Measurements from ENCODE around the gene FAM174C.

FAM174C gene

GRCh38 chr19:1295169-1296012, 20.1 kb downstream of the FAM174C start:
- H3K4me3 ChIP-seq (ENCODE audit: insufficient read depth, low read length, poor library complexity, severe bottlenecking), result no peak overlapping the region
- no peaks in the 10 kb centered on the region for H3K79me2 ChIP-seq (ENCODE audit: insufficient read depth, low read length)
- H4K20me1 ChIP-seq (ENCODE audit: low read depth, low read length), result no peaks in the 10 kb centered on the region
- no peaks in the 10 kb centered on the region for H3K9me3 ChIP-seq (ENCODE audit: insufficient read depth, low read length)
- no peak overlapping the region for H3K27ac ChIP-seq (ENCODE audit: low read depth, low read length)
- no peak overlapping the region for H2AFZ ChIP-seq (ENCODE audit: low read depth, low read length, severe bottlenecking)
- no peaks in the 10 kb centered on the region for H3K36me3 ChIP-seq (ENCODE audit: low read length)
- peaks cover 4% of the 10 kb centered on the region; the same call in 1 of the 2 replicates for H3K27me3 ChIP-seq (ENCODE audit: low read length)
- no peak overlapping the region for H3K4me2 ChIP-seq (ENCODE audit: low read depth, low read length, poor library complexity, severe bottlenecking)
- TF ChIP-seq CTCF (IDR thresholded peaks at IDR 0.05; ENCODE audit: insufficient read depth, low read length, poor library complexity, severe bottlenecking) (no peak), EZH2phosphoT487 (conservative IDR thresholded peaks at IDR 0.05; ENCODE audit: low read length) (no peak)
- no peaks in the 10 kb centered on the region for H3F3A ChIP-seq (ENCODE audit: insufficient read depth)
- no peak overlapping the region for H3K9ac ChIP-seq (ENCODE audit: low read length)
- no peaks in the 10 kb centered on the region for H3K9me2 ChIP-seq (replicated peaks; ENCODE audit: insufficient read depth, low read length)

DNA sequence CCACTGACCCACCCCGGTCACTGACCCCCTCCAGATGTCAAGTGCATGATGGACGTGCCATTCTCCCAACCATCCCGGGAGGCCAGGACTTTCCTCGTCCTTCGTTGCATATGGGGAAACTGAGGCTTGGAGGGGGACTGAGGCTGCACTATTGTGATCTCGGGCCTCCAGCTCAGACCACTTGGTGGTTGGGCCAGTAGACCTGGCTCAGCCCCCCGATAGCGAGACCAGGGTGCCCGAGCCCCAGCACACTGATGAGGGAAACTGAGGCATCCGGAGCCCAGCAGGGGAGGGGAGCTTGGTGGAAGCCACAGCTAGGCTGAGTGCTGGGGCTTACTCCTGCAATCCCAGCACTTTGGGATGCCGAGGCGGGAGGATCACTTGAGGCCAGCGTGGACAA, 20.7 kb downstream of the FAM174C start:
- H3K9ac ChIP-seq (ENCODE audit: low read length), result no peak overlapping the region
- no peaks in the 10 kb centered on the region for H3K79me2 ChIP-seq (ENCODE audit: insufficient read depth, low read length)
- no peak overlapping the region for H3K4me3 ChIP-seq (ENCODE audit: insufficient read depth, low read length, poor library complexity, severe bottlenecking)
- H3K9me3 ChIP-seq (ENCODE audit: insufficient read depth, low read length), result no peaks in the 10 kb centered on the region
- no peak overlapping the region for H2AFZ ChIP-seq (ENCODE audit: low read depth, low read length, severe bottlenecking)
- H3K27me3 ChIP-seq (ENCODE audit: low read length), result peaks cover 4% of the 10 kb centered on the region; the same call in 1 of the 2 replicates
- H3K4me2 ChIP-seq (ENCODE audit: low read depth, low read length, poor library complexity, severe bottlenecking), result no peak overlapping the region
- H3K9me2 ChIP-seq (replicated peaks; ENCODE audit: insufficient read depth, low read length), result no peaks in the 10 kb centered on the region
- H3F3A ChIP-seq (ENCODE audit: insufficient read depth), result no peaks in the 10 kb centered on the region
- H4K20me1 ChIP-seq (ENCODE audit: low read depth, low read length), result no peaks in the 10 kb centered on the region
- H3K36me3 ChIP-seq (ENCODE audit: low read length), result no peaks in the 10 kb centered on the region
- no peak for TF ChIP-seq EZH2phosphoT487 (conservative IDR thresholded peaks at IDR 0.05; ENCODE audit: low read length)
- no peak for TF ChIP-seq CTCF (IDR thresholded peaks at IDR 0.05; ENCODE audit: insufficient read depth, low read length, poor library complexity, severe bottlenecking)
- no peak overlapping the region for H3K27ac ChIP-seq (ENCODE audit: low read depth, low read length)

DNA sequence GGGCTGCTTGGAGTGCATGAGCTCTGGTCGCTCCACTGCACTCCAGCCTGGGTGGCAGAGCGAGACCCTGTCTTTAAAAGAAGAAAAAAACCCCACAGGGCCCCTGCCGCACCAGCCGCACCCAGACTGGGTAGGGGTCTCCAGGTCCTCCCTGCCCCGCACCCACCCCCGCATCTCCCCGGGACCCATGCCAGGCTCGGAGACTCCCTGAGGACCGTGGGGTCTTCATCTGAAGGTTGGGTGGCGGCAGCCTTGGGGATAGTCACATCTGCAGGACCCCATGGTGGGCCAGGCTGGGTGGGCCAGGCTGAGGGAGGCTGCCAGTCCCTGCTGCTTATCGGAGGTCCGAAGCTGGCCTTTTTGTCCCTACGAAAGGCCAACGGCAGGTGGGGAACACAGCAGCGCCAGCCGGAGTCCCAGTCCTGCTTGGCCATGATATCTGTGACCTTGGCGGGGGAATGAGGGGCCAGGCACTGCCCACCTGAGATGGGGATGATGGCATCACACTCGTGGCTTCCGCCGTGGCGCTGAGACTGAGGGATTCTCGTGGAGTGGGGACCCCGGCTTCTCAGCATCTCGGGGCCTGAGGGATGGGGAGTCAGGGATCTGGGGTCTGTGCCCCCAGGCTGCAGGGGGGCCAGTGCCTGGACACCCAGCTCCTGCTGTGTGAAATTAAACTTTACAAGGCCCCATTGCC, 21.4 kb downstream of the FAM174C start:
- no peak for TF ChIP-seq EZH2phosphoT487 (conservative IDR thresholded peaks at IDR 0.05; ENCODE audit: low read length)

More for the DNA sequence above, 21.4 kb downstream of the FAM174C start:
- Histone ChIP-seq H3K4me3 (ENCODE audit: insufficient read depth, low read length, poor library complexity, severe bottlenecking) (no peak overlapping the region), H3F3A (ENCODE audit: insufficient read depth) (no peaks in the 10 kb centered on the region), H3K4me2 (ENCODE audit: low read depth, low read length, poor library complexity, severe bottlenecking) (no peak overlapping the region), H4K20me1 (ENCODE audit: low read depth, low read length) (no peaks in the 10 kb centered on the region), H3K9me2 (replicated peaks; ENCODE audit: insufficient read depth, low read length) (no peaks in the 10 kb centered on the region), H3K79me2 (ENCODE audit: insufficient read depth, low read length) (no peaks in the 10 kb centered on the region), H2AFZ (ENCODE audit: low read depth, low read length, severe bottlenecking) (no peak overlapping the region), H3K27me3 (ENCODE audit: low read length) (peaks cover 2% of the 10 kb centered on the region; the same call in 1 of the 2 replicates), H3K9me3 (ENCODE audit: insufficient read depth, low read length) (no peaks in the 10 kb centered on the region), H3K27ac (ENCODE audit: low read depth, low read length) (no peak overlapping the region), H3K9ac (ENCODE audit: low read length) (no peak overlapping the region), H3K36me3 (ENCODE audit: low read length) (no peaks in the 10 kb centered on the region)
